BLaER1 treated with 17β-estradiol and CSF1 and Interleukin-3, amounts not matched to agents 10 nM and 100 nM (cell line): ENCODE results near the gene PRUNE2.
"Not testable (repeated sequence)": the region's sequence is repeated elsewhere in the genome, so short reads cannot be mapped to it uniquely, and the experiment has no call there.

Experiments
- H3K27ac ChIP-seq, 11 experiments: shearing (Covaris generic); formaldehyde crosslinking; 2 replicates each; pipeline ENCODE4 v1.8.1; 2022
- H3K27me3 ChIP-seq, 11 experiments: shearing (Covaris generic); formaldehyde crosslinking; 2 replicates each; pipeline ENCODE4 v1.8.1; 2022
- H3K36me3 ChIP-seq, 11 experiments: shearing (Covaris generic); formaldehyde crosslinking; 2 replicates each; pipeline ENCODE4 v1.8.1; 2022
- H3K4me1 ChIP-seq, 10 experiments: shearing (Covaris generic); formaldehyde crosslinking; 2 replicates each; pipeline ENCODE4 v1.8.1; 2022
- H3K4me2 ChIP-seq, 11 experiments: shearing (Covaris generic); formaldehyde crosslinking; 2 replicates each; pipeline ENCODE4 v1.8.1; 2022
- H3K4me3 ChIP-seq, 10 experiments: shearing (Covaris generic); formaldehyde crosslinking; 2 replicates each; pipeline ENCODE4 v1.8.1; 2022
- H3K9ac ChIP-seq, 11 experiments: shearing (Covaris generic); formaldehyde crosslinking; 2 replicates each; pipeline ENCODE4 v1.8.1; 2022
- H3K9me3 ChIP-seq, 11 experiments: shearing (Covaris generic); formaldehyde crosslinking; replicated peaks in 1 of 11; 2 replicates each; pipeline ENCODE4 v1.8.1; 2022
- H4K20me1 ChIP-seq, 11 experiments: shearing (Covaris generic); formaldehyde crosslinking; 2 replicates each; pipeline ENCODE4 v1.8.1; 2022
- Cebpa-rat ChIP-seq, 11 experiments: shearing (Covaris generic); IDR thresholded peaks; 2 replicates each; pipeline ENCODE4 v1.8.1; 2022

The PRUNE2 gene

DNA sequence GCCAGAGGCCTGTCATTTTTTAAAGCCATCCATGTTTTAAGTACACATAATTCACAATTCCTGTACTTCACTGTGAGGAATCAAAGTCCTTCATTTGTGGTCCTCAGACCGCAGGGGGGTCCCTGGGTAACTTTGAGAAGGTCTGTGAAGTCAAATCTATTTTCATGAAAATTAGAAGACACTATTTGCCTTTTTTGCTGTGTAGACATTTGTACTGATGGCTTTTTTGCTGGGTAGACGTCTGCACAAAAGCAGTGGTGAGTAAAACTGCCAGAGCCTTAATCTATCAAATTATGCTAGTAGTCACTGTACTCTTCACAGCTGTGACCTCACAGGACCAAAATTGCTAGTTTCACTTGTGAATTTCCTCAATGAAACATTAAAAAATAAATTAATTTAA lies 25.7 kb downstream of the PRUNE2 start:
- H4K20me1 ChIP-seq = no peaks in the 10 kb centered on the region
- no peak overlapping the region for H3K9ac ChIP-seq
- H3K36me3 ChIP-seq = no peaks in the 10 kb centered on the region
- no peak overlapping the region for H3K4me3 ChIP-seq
- TF ChIP-seq Cebpa-rat (IDR thresholded peaks at IDR 0.05) = no peak
- no peaks in the 10 kb centered on the region for H3K27me3 ChIP-seq
- no peaks in the 10 kb centered on the region for H3K9me3 ChIP-seq
- H3K27ac ChIP-seq = no peak overlapping the region
- peaks cover 0 to 10% (median 4%) of the 10 kb centered on the region in 10 experiments; a peak in 5 of 20 replicates for H3K4me1 ChIP-seq
- no peak overlapping the region for H3K4me2 ChIP-seq

DNA sequence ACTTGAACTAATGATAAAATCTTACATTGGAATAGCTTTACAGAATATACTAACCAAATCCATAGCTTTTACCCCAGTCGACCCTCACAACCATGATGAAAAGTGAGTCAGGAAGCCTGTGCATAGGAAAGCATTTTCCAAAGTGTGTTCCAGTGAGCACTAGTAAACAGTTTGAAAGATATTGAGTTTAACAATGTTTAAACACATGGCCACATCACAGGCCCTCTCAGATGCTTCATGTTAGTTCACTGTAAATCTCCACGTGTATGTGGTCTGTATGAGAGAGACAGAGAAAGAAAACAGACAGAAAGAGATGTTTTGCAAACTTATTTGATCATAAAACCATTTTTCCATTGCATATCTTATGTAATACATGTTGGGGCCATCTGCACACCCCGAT lies 27.0 kb downstream of the PRUNE2 start:
- H3K9ac ChIP-seq = no peak overlapping the region
- H3K4me3 ChIP-seq = no peak overlapping the region
- H3K36me3 ChIP-seq = no peaks in the 10 kb centered on the region
- no peaks in the 10 kb centered on the region for H3K9me3 ChIP-seq
- no peak for TF ChIP-seq Cebpa-rat (IDR thresholded peaks at IDR 0.05)
- H3K4me2 ChIP-seq = no peak overlapping the region
- H3K27ac ChIP-seq = no peak overlapping the region
- no peaks in the 10 kb centered on the region for H4K20me1 ChIP-seq
- peaks cover 0 to 10% (median 3%) of the 10 kb centered on the region in 10 experiments; a peak in 5 of 20 replicates for H3K4me1 ChIP-seq
- no peaks in the 10 kb centered on the region for H3K27me3 ChIP-seq

DNA sequence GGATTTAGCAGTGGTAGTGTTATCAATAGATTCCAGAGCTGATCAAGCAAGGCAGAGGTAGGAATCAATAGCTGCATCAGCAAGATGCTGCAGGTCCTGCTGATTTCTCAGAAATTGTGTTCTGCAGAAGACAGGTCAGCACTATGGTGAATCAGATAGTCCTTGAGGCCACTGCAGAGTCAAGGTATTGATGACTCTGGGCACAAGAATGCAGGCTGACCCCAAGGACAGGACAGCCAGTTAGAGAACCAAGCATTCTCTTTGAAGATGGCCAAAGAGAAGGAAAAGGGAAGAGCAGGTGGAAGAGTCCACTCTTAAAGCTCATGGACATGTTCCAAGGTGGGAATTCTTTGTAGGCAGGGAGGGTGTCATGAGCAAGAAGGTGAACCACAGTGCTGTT lies 28.0 kb downstream of the PRUNE2 start:
- no peak overlapping the region for H3K27ac ChIP-seq
- peaks cover 0 to 7% (median 2%) of the 10 kb centered on the region in 10 experiments; a peak in 5 of 20 replicates for H3K4me1 ChIP-seq
- no peaks in the 10 kb centered on the region for H3K27me3 ChIP-seq
- no peak for TF ChIP-seq Cebpa-rat (IDR thresholded peaks at IDR 0.05)
- no peak overlapping the region for H3K9ac ChIP-seq
- H3K4me2 ChIP-seq = no peak overlapping the region
- no peaks in the 10 kb centered on the region for H3K9me3 ChIP-seq
- H4K20me1 ChIP-seq = no peaks in the 10 kb centered on the region
- H3K36me3 ChIP-seq = no peaks in the 10 kb centered on the region
- no peak overlapping the region for H3K4me3 ChIP-seq

DNA sequence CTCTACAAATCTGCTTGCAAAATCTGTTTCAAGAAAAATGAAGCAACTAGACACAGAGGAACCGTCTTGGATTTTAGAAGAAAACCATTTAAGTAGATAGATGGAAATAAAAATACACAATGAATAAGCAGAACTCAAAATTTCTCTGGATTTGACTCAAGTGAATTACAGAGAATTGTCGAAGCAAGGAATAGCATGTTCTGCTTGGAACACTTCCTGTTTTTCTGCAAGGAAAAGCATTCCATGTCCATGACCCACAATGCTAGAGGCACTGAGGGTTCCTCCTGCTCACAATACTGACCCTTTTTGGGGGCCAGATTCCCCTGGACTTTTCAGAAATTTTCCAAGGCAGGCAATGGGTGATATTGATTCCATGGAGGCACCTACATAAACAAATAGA lies 29.8 kb downstream of the PRUNE2 start:
- Histone ChIP-seq H3K27me3 (no peaks in the 10 kb centered on the region), H4K20me1 (no peaks in the 10 kb centered on the region), H3K27ac (no peak overlapping the region), H3K36me3 (no peaks in the 10 kb centered on the region), H3K4me1 (no peaks in the 10 kb centered on the region), H3K9me3 (no peaks in the 10 kb centered on the region), H3K9ac (no peak overlapping the region), H3K4me2 (no peak overlapping the region), H3K4me3 (no peak overlapping the region)
- TF ChIP-seq Cebpa-rat (IDR thresholded peaks at IDR 0.05) = no peak

DNA sequence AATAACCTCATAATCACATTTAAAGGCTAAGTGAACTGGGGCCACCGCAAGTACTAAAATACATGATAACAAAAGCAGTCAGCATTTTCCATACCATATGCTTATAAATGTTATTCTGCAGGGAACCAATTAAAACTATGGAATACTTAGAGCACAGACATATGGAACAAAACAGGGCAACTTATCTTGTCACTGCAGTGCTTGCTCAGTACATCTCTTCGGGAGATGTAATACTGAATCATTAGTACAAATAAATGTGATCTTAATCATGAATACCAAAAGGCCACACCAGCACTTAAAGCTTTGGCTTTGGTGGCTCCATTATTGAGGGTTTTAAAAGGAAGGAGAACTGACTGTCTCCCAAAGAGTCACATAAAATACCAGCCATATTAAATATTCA lies 32.1 kb downstream of the PRUNE2 start:
- no peaks in the 10 kb centered on the region for H3K27me3 ChIP-seq
- no peak overlapping the region for H3K27ac ChIP-seq
- TF ChIP-seq Cebpa-rat (IDR thresholded peaks at IDR 0.05) = no peak
- no peak overlapping the region for H3K9ac ChIP-seq
- H4K20me1 ChIP-seq = no peaks in the 10 kb centered on the region
- no peaks in the 10 kb centered on the region for H3K4me1 ChIP-seq
- H3K4me3 ChIP-seq = no peak overlapping the region
- H3K9me3 ChIP-seq = no peaks in the 10 kb centered on the region
- no peaks in the 10 kb centered on the region for H3K36me3 ChIP-seq
- no peak overlapping the region for H3K4me2 ChIP-seq

DNA sequence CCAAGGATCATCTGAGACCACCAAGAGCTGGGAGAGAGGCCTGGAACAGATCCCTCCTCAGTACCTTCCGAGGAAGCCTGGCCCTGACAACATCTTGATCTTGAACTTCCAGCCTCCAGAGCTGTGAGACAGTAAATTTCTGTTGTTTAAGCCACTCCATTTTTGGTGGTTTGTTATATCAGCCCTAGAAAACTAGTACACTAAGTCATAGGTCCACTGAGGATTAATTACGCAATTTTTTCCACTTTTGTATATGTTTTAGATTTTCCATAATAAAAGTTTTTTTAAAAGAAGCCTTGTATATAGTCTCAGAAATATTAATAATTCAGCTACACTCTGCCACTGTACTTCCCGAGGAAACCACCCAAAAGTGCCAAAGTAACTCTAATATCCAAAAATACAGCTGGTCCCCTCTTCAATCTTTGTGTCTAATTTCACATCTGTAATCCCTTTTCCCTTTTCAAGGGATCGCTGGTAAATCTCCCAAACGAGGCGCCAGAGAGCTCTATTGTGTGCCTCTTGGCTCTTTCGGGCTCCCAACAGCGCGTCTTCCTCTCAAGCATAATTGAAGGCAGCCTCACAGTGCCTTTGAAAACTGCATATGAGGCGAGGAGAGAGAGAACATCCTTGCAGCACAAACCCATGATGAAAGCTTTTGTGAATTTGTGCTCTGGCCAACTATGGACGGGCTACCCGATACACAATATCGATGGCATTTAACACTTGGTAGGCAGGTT lies 32.7 kb downstream of the PRUNE2 start:
- Histone ChIP-seq H3K27me3 (no peaks in the 10 kb centered on the region), H3K4me2 (no peak overlapping the region), H4K20me1 (no peaks in the 10 kb centered on the region), H3K4me1 (no peaks in the 10 kb centered on the region), H3K4me3 (no peak overlapping the region), H3K36me3 (no peaks in the 10 kb centered on the region), H3K9ac (no peak overlapping the region), H3K27ac (no peak overlapping the region), H3K9me3 (no peaks in the 10 kb centered on the region)
- peak in 2 of 11 experiments; percentile 8 to 33; a peak in 2 of 22 replicates for TF ChIP-seq Cebpa-rat (IDR thresholded peaks at IDR 0.05)

DNA sequence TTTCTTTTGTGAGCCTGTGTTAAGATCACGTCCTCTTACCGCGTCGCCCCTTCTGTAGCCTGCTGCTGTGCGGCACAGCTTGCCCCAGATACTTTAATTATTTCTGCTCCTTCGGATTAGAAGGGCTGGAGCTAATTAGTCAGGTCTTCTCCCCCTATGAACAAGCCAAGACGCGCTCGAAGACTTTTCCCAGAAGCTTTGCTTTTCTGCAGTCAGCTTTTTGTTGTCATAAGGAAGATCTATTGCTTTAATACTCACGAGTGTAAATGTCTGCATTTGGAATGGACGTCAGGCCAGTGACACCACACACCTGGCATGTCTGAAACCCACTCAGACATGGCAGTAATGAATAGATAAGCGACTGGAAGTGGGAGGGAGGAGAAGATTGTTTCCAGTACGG lies 37.0 kb downstream of the PRUNE2 start:
- no peak for TF ChIP-seq Cebpa-rat (IDR thresholded peaks at IDR 0.05)
- H3K36me3 ChIP-seq = no peaks in the 10 kb centered on the region

DNA sequence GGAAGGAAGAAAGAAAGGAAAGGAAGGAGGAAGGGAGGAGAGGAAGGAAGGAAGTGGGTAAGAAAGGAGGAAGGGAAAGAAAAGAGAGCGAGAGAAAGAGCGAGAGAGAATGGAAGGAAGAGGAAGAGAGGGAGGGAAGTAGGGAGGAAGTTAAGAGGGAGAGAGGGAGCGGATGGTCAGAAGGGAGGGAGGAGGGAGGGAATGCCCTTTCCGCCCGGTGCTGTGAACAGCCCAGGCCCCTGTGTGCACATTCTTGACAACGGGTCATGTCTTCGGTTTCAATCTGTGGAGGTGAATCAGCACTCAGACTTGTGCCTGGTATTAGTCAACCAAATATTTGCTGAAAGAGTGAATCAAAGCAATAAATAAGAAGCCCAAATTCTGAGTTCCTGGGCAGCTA lies 39.2 kb downstream of the PRUNE2 start:
- no peak for TF ChIP-seq Cebpa-rat (IDR thresholded peaks at IDR 0.05)
- no peak overlapping the region for H3K9ac ChIP-seq
- H4K20me1 ChIP-seq = no peaks in the 10 kb centered on the region
- H3K27me3 ChIP-seq = no peaks in the 10 kb centered on the region
- no peak overlapping the region for H3K27ac ChIP-seq
- H3K4me3 ChIP-seq = no peak overlapping the region
- no peaks in the 10 kb centered on the region for H3K36me3 ChIP-seq
- 0 out of 22 replicates have a peak, but pooled peaks cover 0 to 4% (median 0%) of the 10 kb centered on the region in 11 experiments for H3K9me3 ChIP-seq
- H3K4me1 ChIP-seq = peaks cover 0 to 5% (median 0%) of the 10 kb centered on the region in 10 experiments; a peak in 2 of 20 replicates
- H3K4me2 ChIP-seq = 0 out of 22 replicates have a peak overlapping the region, but pooled peaks of 2 of the 11 experiments have one; percentile 15 to 19

More for the DNA sequence above, 37.0 kb downstream of the PRUNE2 start:
- Histone ChIP-seq H3K4me1 (peaks cover 0 to 5% (median 0%) of the 10 kb centered on the region in 10 experiments; a peak in 2 of 20 replicates), H3K27me3 (no peaks in the 10 kb centered on the region), H3K4me2 (no peak overlapping the region), H4K20me1 (no peaks in the 10 kb centered on the region), H3K27ac (no peak overlapping the region), H3K4me3 (no peak overlapping the region), H3K9ac (no peak overlapping the region), H3K9me3 (0 out of 22 replicates have a peak, but pooled peaks cover 0 to 4% (median 0%) of the 10 kb centered on the region in 11 experiments)

DNA sequence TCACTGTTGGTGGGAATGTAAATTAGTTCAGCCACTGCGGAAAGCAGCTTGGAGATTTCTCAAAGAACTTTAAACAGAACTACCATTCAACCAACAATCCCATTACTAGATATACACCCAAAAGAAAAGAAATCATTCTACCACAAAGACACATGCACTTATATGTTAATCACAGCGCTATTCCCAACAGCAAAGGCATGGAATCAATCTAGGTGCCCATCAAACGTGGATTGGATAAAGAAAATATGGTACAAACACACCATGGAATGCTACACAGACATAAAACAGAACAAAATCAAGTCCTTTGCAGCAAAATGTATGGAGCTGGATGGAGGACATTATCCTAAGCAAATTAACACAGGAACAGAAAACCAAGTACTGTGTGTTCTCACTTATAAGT lies 42.1 kb downstream of the PRUNE2 start:
- Histone ChIP-seq H3K27me3 (no peaks in the 10 kb centered on the region), H3K36me3 (no peaks in the 10 kb centered on the region), H4K20me1 (no peaks in the 10 kb centered on the region), H3K27ac (no peak overlapping the region), H3K4me3 (no peak overlapping the region), H3K9me3 (0 out of 22 replicates have a peak, but pooled peaks cover 0 to 4% (median 0%) of the 10 kb centered on the region in 11 experiments), H3K9ac (no peak overlapping the region), H3K4me1 (peaks cover 0 to 5% (median 0%) of the 10 kb centered on the region in 10 experiments; a peak in 2 of 20 replicates), H3K4me2 (no peak overlapping the region)
- TF ChIP-seq Cebpa-rat (IDR thresholded peaks at IDR 0.05) = no peak

DNA sequence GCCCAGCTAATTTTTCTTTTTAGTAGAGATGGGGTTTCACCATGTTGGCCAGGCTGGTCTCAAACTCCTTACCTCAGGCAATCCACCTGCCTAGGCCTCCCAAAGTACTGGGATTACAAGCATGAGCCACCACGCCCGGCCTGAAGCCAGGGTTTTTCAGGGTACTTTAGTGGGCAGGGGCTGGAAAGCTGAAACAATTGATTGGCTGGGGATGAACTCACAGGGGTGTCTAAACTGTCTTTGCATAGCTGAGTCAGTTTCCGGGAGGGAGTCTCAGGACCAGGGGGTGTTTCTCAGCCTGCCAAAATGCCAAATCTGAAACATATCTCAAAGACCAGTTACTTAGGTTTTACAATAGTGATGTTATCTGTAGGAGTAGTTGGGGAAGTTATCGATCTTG lies 46.1 kb downstream of the PRUNE2 start:
- Histone ChIP-seq H3K9ac (no peak overlapping the region), H3K36me3 (no peaks in the 10 kb centered on the region), H3K27me3 (no peaks in the 10 kb centered on the region), H3K4me2 (no peak overlapping the region), H3K27ac (no peak overlapping the region), H4K20me1 (no peaks in the 10 kb centered on the region), H3K4me1 (no peaks in the 10 kb centered on the region), H3K4me3 (no peak overlapping the region), H3K9me3 (0 out of 22 replicates have a peak, but pooled peaks cover 0 to 8% (median 0%) of the 10 kb centered on the region in 11 experiments)
- no peak for TF ChIP-seq Cebpa-rat (IDR thresholded peaks at IDR 0.05)

DNA sequence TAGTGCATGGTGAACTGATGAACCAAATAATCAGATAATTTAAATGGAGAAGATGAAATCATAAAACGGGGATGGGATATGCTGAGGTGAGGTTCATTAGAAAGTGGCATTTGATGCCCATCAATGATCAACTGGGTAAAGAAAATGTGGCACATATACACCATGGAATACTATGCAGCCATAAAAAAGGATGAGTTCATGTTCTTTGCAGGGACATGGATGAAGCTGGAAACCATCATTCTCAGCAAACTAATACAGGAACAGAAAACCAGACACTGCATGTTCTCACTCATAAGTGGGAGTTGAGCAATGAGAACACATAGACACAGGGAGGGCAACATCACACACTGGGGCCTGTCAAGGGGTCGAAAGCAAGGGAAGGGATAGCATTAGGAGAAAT lies 47.7 kb downstream of the PRUNE2 start:
- H3K27ac ChIP-seq, H3K4me2 ChIP-seq, H3K4me1 ChIP-seq, H3K4me3 ChIP-seq, H3K9me3 ChIP-seq, H3K36me3 ChIP-seq, H3K9ac ChIP-seq, H3K27me3 ChIP-seq, H4K20me1 ChIP-seq: not testable (repeated sequence)
